ENCODE results near the gene ABCB8. TPM values are rescaled to one million over a fixed set of nuclear protein-coding genes. Genes with fewer than 3 reads are reported as not detected.

The ABCB8 gene
- total and polyA plus RNA-seq, 2 of the 8 experiments (the other 6 are each of a cell fraction or from before 2014, with no cell fraction given), result 17.7 to 27.0 TPM

DNA sequence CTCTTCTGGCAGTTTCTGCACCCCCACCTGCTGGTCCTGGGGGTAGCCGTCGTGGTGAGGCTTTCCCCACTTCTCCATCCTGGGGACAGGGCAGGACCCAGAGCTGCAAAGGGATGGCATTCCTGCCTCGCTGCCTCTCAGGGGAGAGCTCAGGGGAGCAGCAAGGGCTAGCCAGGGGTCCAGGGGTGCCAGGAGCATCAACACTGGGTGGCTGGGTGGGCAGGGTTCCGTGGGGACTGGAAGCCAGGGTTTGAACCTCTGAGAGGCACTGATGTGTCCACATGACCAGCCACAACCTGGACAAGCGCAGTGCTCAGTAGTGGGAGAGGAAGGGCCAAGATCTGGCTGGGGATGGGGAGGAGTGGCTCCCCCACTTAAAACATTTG lies 5.6 kb downstream of the ABCB8 start:
- H3K23ac ChIP-seq (ENCODE audit: insufficient read length), result no peak overlapping the region
- peak overlapping the region; percentile 68; the same call in 1 of the 2 replicates for H4K8ac ChIP-seq (ENCODE audit: extremely low read depth, insufficient read depth, low read length)
- no peak overlapping the region for H2BK120ac ChIP-seq (replicated peaks; ENCODE audit: low read depth, low read length)
- H3K9ac ChIP-seq (replicated peaks in 1 of 4; ENCODE audit: extremely low read depth in 1 of 4, low read depth in 3 of 4, low read length in 3 of 4), result no peak overlapping the region
- H3K27ac ChIP-seq (ENCODE audit: low read depth, low read length), result no peak overlapping the region
- H3K4me3 ChIP-seq (ENCODE audit: extremely low read depth in 1 of 4, insufficient read depth in 2 of 4, low read depth in 3 of 4, low read length in 4 of 4), result no peak overlapping the region
- H2AK5ac ChIP-seq (ENCODE audit: low read depth, low read length), result no peak overlapping the region
- no peak for FAIRE-seq
- no peak overlapping the region for H3K4ac ChIP-seq (replicated peaks; ENCODE audit: insufficient read length, low read depth, low read length)
- H3K79me2 ChIP-seq (ENCODE audit: control insufficient read depth in 1 of 2, insufficient read depth in 2 of 2, low read length in 2 of 2), result no peaks in the 10 kb centered on the region
- H3K14ac ChIP-seq (ENCODE audit: insufficient read length), result no peak overlapping the region
- H3K9me3 ChIP-seq (ENCODE audit: insufficient read depth in 2 of 2, low read depth in 1 of 2, low read length in 1 of 2), result no peaks in the 10 kb centered on the region
- H2BK20ac ChIP-seq (ENCODE audit: low read length), result no peak overlapping the region
- H2BK12ac ChIP-seq (ENCODE audit: low read depth, low read length), result no peak overlapping the region
- no peaks in the 10 kb centered on the region for H3K23me2 ChIP-seq (ENCODE audit: low read depth, low read length)
- H2BK15ac ChIP-seq (ENCODE audit: low read length), result no peak overlapping the region
- H3K36me3 ChIP-seq (ENCODE audit: control insufficient read depth in 2 of 4, insufficient read depth in 4 of 4, low read length in 3 of 4), result peaks cover 0 to 2% (median 0%) of the 10 kb centered on the region in 4 experiments; a peak in 2 of 8 replicates
- DNase-seq (ENCODE audit: low read depth in 1 of 2, low spot score in 2 of 2), result no peak
- peaks cover 0 to 4% of the 10 kb centered on the region in 2 experiments for H4K20me1 ChIP-seq (replicated peaks in 1 of 2; ENCODE audit: control insufficient read depth in 1 of 2, insufficient read depth in 2 of 2, low read length in 2 of 2)
- no peak overlapping the region for H2BK5ac ChIP-seq (ENCODE audit: low read depth, low read length)
- no peak overlapping the region for H4K91ac ChIP-seq (replicated peaks; ENCODE audit: insufficient read length, low read length)
- H3K27me3 ChIP-seq (replicated peaks in 1 of 4; ENCODE audit: control insufficient read depth in 3 of 4, extremely low read depth in 1 of 4, insufficient read depth in 3 of 4, low read length in 3 of 4), result no peaks in the 10 kb centered on the region
- H3K18ac ChIP-seq (ENCODE audit: extremely low read depth, low read length), result no peak overlapping the region
- WGBS, 2 experiments (ENCODE audit: extremely low coverage in 1 of 2, insufficient coverage in 1 of 2, insufficient read length in 1 of 2, insufficient replicate concordance in 2 of 2, low coverage in 1 of 2, low lambda C conversion rate in 2 of 2, missing lambda C conversion rate in 1 of 2), result 85% methylated on average over 5 of the region's 5 CpGs; no CpG with 5 or more reads in 1 of the 2 experiments
- H3K4me2 ChIP-seq (ENCODE audit: insufficient read depth in 1 of 2, low read depth in 2 of 2, low read length in 2 of 2), result no peak overlapping the region
- CTCF ChIA-PET (ENCODE audit: partially characterized antibody), result interaction anchor here (0.6 to 5.4 kb wide), 15 partner anchors 8 to 539 kb away, joined by 3 to 35 read pairs (median 4); partner anchors contain the start of genes ASIC3 and CDK5
- no peak overlapping the region for H2AFZ ChIP-seq (ENCODE audit: low read length)
- no peaks in the 10 kb centered on the region; the same call in 1 of the 2 replicates for H3K79me1 ChIP-seq (ENCODE audit: low read depth, low read length)
- H3K56ac ChIP-seq (replicated peaks; ENCODE audit: insufficient read length, low read depth, low read length), result no peak overlapping the region
- H3K4me1 ChIP-seq (replicated peaks in 1 of 4; ENCODE audit: control insufficient read depth in 3 of 4, insufficient read depth in 4 of 4, low read length in 3 of 4), result no peaks in the 10 kb centered on the region
- POLR2A ChIA-PET (ENCODE audit: partially characterized antibody), result interaction anchor here (1.3 kb wide), 1 partner anchor 14 kb away, joined by 4 read pairs; the partner anchor contains the start of gene ASIC3
- no peak overlapping the region for H4K5ac ChIP-seq (ENCODE audit: insufficient read length, low read depth, low read length)
- TF ChIP-seq, protein P1, sequence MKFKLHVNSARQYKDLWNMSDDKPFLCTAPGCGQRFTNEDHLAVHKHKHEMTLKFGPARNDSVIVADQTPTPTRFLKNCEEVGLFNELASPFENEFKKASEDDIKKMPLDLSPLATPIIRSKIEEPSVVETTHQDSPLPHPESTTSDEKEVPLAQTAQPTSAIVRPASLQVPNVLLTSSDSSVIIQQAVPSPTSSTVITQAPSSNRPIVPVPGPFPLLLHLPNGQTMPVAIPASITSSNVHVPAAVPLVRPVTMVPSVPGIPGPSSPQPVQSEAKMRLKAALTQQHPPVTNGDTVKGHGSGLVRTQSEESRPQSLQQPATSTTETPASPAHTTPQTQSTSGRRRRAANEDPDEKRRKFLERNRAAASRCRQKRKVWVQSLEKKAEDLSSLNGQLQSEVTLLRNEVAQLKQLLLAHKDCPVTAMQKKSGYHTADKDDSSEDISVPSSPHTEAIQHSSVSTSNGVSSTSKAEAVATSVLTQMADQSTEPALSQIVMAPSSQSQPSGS (IDR thresholded peaks at IDR 0.05; ENCODE audit: low read length), result no peak
- TF ChIP-seq, protein P2, sequence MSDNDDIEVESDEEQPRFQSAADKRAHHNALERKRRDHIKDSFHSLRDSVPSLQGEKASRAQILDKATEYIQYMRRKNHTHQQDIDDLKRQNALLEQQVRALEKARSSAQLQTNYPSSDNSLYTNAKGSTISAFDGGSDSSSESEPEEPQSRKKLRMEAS (IDR thresholded peaks at IDR 0.05), result no peak
- TF ChIP-seq POU5F1 (IDR thresholded peaks at IDR 0.05; ENCODE audit: low read depth, low read length) (no peak), TAF7 (optimal IDR thresholded peaks at IDR 0.05; ENCODE audit: borderline replicate concordance, low read depth, low read length) (no peak), MAFK (IDR thresholded peaks at IDR 0.05; ENCODE audit: low read depth, low read length) (no peak), BCL11A (IDR thresholded peaks at IDR 0.05; ENCODE audit: low read depth in 2 of 2, low read length in 2 of 2) (no peak), PHF8 (conservative IDR thresholded peaks at IDR 0.05; ENCODE audit: low read depth, low read length) (no peak), RFX5 (IDR thresholded peaks at IDR 0.05; ENCODE audit: borderline replicate concordance, low read depth, low read length) (no peak), JUN (IDR thresholded peaks at IDR 0.05; ENCODE audit: low read depth, low read length) (no peak), KDM4A (IDR thresholded peaks at IDR 0.05; ENCODE audit: low read depth, low read length, severe bottlenecking) (no peak), TAF1 (IDR thresholded peaks at IDR 0.05; ENCODE audit: low read depth, low read length) (no peak), TEAD4 (IDR thresholded peaks at IDR 0.05; ENCODE audit: low read depth, low read length) (no peak)
